Prostate gland (tissue), 2 donors: ENCODE measurements around the gene LUZP1.

Experiments used
- POLR2A ChIP-seq: fragments of 450-650 bp; IDR thresholded peaks from one replicate; pipeline ENCODE4 v1.6.1; 2016; ENCODE audit warnings: antibody characterized with exemption, mild to moderate bottlenecking
- POLR2AphosphoS5 ChIP-seq: sonication (generic); formaldehyde crosslinking; IDR thresholded peaks from one replicate; pipeline ENCODE4 v1.6.1; 2017; ENCODE audit warnings: antibody characterized with exemption
- TF ChIP-seq, protein P1 (sequence below), 4 experiments: fragments of 200-600 bp in 2 of 4; fragments of 450-650 bp in 2 of 4; sonication (generic) in 2 of 4; IDR thresholded peaks; 1 replicate in 3 of 4; 2 replicates in 1 of 4; pipeline ENCODE4 v1.5.1; 2016 to 2019; ENCODE audit warnings: antibody characterized with exemption in 4 of 4, mild to moderate bottlenecking in 2 of 4, moderate library complexity in 2 of 4

DNA sequence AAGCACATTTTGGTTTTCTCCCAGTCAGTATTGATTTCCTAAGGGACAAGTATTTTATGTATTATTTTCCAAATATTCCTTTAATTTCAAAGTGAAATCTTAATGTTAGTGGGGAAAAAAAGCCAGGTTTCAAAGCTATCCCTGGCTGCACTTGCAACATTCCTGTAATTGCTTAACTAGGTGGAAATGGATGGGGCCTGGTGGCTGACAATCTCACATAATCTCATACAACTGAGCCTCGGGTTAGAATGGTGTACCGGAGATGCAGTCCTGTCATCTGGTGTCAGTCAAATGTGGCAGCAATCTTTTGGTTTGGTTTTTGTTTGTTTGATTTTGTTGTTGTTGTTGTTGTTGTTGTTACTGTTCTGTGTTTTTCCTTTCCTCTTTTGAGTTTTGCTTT, 103.3 kb downstream of the LUZP1 start:
- TF ChIP-seq POLR2A (no peak), POLR2AphosphoS5 (no peak)
- TF ChIP-seq, protein P1, sequence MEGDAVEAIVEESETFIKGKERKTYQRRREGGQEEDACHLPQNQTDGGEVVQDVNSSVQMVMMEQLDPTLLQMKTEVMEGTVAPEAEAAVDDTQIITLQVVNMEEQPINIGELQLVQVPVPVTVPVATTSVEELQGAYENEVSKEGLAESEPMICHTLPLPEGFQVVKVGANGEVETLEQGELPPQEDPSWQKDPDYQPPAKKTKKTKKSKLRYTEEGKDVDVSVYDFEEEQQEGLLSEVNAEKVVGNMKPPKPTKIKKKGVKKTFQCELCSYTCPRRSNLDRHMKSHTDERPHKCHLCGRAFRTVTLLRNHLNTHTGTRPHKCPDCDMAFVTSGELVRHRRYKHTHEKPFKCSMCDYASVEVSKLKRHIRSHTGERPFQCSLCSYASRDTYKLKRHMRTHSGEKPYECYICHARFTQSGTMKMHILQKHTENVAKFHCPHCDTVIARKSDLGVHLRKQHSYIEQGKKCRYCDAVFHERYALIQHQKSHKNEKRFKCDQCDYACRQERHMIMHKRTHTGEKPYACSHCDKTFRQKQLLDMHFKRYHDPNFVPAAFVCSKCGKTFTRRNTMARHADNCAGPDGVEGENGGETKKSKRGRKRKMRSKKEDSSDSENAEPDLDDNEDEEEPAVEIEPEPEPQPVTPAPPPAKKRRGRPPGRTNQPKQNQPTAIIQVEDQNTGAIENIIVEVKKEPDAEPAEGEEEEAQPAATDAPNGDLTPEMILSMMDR (IDR thresholded peaks at IDR 0.05) = no peak
